NAMALWA (cell line): ENCODE data around the gene IL36RN.
"Not testable (repeated sequence)": the region's sequence is repeated elsewhere in the genome, so short reads cannot be mapped to it uniquely, and the experiment has no call there.

ENCODE experiments used
- DNase-seq: peaks from one replicate; pipeline ENCODE4 v3.0.0-alpha.2; 2015; ENCODE audit warnings: low spot score

The IL36RN gene

DNA sequence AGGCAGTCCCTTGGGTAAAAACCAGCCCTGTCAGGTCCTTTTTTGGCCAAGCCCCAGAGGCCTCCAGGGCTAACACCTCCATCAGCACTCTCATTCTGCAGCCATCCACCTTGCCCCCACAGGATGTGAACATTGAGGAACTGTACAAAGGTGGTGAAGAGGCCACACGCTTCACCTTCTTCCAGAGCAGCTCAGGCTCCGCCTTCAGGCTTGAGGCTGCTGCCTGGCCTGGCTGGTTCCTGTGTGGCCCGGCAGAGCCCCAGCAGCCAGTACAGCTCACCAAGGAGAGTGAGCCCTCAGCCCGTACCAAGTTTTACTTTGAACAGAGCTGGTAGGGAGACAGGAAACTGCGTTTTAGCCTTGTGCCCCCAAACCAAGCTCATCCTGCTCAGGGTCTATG is 16.0 kb downstream of the IL36RN start:
- no peak for DNase-seq

DNA sequence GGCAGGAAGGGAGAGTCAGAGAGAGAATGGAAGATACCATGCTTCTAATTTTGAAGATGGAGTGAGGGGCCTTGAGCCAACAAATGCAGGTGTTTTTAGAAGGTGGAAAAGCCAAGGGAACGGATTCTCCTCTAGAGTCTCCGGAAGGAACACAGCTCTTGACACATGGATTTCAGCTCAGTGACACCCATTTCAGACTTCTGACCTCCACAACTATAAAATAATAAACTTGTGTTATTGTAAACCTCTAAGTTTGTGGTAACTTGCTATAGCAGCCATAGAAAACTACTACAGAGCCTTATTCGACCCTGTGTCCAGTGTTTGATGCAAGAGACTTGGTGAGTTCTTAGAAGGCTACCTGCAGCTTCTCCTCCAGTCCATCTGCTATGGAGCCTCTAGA is 16.6 kb downstream of the IL36RN start:
- no peak for DNase-seq

DNA sequence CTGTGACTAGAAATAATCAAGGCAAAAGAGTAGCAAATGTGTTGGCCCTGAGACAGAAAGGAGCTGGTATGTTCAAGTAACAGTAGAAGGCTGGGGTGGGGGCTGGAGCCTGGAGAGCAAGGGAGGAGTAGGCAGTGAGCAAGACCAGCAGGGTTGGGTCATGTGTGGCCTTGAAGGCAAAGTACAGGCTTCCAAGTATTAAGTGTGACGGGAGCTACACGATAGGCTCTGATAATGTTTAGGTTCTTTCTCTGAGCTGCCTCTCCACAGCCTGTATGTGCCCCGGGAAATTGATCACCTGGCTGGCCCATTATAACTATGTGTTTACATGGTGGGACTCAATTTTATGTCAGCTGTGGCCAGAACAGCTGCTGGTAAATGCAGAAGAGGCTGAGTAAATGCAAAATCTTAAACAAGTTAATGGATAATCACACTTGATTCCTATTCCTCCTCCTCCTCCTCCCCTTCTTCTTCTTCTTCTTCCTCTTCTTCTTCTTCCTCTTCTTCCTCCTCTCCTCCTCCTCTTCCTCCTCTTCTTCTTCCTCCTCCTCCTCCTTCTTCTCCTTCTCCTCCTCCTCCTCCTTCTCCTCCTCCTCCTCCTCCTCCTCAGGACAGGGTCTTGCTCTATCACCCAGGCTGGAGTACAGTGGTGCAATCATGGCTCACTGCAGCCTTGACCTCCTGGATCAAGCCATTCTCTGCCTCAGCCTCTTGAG is 18.1 kb downstream of the IL36RN start:
- no peak for DNase-seq

DNA sequence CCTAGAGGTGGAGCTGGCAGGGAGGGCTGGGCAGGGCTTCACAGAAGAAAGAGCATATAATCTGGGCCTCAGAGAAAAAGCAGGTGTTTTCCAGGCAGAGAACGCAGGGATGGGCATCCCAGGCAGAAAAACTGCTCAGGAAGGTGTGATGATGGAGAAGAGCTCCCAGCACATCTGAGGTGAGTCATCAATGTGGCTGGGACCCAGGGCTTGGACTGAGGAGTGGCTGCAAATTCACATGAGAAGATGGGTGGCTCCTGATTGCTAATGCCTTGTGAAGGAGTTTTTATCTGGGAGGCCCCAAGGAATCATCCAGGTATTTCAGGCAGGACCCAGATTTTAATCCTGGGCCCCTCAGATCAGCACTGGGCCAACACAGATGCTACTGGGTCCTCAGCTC is 18.9 kb downstream of the IL36RN start:
- no peak for DNase-seq

DNA sequence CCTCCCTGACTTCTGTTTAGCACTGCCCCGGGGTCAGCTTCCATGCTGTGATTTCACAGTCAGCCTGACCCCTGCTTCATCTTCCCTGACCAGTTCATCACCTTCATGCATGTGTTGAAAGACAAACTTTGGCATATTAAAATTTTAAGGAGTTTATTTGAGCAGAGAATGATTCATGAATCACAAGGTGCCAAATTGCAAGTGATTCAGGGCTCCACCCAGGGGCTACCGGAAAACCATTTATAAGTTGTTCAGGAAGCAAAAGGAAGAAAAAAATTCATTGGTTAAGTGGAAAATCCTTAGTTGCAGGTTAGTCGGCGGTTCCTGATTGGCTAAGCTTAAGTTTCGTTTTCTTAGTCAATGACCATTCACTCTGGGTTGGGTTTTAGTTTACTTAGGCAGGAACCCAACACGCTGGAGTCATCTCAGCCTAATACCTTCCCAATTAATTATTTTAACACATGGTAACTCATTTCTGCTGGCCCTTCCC is 19.4 kb downstream of the IL36RN start:
- DNase-seq, result no peak

DNA sequence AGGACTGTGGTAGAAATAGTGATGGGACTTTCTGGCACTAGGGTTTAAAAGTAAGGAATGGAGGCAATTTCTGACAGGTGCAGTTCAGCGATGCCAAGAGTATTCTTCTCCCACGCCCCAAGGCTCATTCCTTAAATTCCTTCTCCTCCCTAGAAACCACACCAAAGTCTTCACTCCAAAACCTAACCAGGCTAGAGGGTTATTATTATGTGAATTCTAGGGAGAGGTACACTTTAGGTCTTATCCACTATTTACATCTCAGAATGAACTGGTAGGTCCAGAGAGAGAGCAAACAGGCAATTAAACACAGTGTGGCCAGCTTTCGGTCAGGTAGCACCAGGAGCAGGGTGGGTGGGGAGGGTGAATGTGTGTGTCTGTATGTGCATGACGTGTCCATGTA is 20.1 kb downstream of the IL36RN start:
- no peak for DNase-seq

DNA sequence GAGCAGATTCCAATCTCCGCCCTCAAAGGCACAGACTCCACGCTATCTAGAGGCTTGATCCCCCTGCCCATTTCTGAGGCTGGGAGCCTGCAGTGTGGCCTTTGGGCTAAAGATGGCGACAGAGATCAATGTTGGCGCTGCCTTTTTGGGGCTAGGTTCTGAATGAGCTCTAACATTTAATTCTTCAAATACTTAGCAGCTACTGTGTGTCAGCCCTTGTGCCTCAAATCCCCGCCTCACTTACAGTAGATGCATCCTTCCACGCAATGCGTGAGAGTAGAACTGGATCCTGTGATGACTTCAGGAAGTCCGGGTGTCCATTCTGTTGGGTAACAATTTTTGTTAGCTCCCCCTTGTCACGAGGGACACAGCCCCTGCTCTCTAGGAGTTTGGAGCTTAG is 21.1 kb downstream of the IL36RN start:
- peak; percentile 64 for DNase-seq

DNA sequence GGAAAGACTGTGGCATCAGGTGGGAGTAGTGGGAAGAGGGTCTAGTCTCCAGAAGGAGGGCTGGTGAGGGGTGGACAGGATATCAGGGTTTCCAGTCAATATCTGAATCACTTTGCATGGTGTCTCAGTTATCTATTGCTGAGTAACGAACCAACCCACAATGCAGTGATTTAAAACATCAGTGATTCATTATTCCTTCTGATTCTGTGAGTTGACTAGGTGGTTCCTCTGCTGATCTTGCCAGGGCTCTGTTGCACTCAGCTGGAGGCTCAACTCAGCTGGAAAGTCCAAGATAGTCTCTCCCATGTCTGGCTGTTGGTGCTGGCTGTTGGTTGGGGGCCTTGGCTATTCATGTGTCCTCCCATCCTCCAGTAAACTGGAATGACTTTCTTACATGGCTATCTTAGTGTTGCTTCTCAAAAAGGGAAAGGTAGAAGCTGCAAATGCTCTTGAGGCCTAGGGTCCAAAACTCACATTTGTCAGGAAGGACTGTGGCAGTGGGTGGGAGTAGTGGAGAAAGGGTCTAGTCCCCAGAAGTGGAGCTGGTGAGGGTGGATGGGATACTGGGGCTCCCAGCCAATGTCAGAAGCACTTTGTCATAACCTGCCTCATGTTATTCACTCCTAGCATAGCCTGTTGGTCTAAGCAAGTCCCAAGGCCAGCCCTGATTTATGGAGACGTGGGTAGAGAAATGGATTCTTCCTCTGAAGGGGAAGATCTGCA is 22.7 kb downstream of the IL36RN start:
- no peak for DNase-seq

DNA sequence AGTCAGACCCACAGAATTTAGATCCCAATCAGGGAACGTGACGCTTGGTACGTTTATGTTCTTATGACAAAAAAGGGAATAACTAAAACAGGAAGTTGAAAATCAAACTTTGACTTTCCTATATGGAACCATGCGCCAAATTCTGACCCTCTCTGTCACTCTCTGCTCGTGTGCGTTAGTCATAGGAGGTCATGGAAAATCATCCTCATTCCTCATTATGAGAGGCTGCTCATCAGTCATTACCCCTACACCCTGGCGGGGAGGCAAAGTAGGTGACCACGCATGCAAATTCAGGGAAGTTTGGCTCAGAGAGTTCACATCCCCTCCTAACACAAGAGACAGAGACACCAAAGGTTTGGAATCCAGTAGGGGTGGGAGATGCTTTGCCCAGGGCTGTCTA is 24.3 kb downstream of the IL36RN start:
- DNase-seq, result no peak

DNA sequence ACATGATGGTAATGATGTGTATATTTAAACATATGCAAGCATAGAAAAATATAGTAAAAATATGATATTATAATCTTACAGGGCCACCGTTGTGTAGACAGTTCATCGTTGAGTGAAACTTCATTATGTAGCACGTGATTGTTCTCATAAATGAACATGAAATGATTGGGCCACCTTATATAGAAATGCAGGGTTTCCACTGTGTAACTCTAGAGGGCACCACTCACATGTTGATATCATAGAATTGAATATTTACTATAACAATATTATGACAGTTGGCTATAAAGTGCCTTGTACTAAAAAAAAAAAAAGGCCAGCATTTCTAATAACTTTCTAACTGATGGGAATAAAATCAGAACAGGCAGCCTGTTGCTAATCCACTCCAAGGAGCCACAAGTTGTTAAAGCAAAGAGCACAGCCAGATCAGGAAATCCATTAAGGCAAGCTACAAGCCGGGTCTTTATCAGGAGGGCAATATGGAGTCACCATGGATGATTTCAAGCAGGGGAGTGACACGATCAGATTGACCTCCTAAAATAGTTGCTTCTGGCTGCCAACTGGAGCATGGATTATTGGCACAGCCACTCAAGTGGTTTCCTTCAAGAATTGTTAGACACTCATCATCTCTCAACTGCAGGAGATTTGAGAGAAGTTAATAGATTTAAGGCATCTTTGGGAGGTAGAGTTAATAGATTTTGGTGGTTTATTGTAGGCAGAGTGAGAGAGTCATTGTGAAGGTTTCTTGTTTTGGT is 25.4 kb downstream of the IL36RN start:
- peak; percentile 40 for DNase-seq

DNA sequence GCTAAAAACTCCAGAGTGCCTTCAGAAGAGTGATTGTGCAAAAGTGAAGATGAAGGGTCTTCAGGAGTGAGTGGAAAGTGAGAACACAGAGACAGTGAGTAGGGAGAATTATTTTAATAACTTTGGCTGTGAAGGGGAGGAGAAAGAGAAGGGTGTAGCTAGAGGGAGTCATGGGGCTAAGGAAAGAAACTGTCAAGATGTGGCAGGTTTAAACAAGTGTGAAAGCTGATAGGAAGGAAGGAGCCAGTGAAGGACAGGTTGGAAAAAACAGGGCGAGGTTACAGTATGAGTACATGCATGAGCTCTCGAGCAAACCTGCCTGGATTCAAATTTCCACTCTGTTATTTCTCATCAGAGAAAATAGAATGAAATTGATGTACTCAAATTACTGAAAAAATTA is 26.5 kb downstream of the IL36RN start:
- no peak for DNase-seq

DNA sequence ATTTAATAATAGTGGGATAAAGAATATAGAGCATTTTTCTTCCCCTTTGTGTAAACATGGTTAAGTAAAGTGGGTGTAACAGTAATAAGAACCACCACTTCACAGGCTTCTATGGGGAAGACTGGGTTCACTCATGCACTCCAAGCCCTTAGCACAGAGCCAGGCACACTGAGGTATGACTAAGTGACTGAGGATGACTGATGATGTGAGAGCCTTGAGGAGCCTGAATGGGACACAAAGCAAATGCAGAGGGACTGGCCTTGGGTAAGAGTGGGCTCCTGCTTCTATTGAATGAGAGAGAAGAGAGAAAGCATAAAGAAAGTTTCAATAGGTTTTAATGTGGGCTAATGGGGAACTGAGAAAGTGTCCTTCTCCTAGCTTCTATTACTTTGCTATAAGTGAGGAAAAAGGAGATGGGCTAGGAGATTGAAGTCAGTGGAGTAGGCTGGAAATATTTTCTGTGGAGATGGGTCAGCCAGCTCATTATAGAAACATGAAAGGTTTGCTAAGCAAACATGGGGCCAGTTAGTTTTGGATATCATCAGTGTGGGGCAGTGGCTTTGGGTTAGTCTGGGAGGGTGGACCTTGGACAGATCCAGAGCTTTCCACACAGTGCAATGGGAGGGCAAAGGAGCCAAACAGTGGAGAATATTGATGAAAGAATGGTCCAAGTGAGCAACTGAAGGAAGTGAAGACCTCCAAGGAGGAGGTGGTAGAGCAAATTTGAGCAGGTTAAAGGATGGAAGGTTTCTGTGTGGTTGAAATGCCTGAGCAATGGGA is 29.4 kb downstream of the IL36RN start:
- no peak for DNase-seq

DNA sequence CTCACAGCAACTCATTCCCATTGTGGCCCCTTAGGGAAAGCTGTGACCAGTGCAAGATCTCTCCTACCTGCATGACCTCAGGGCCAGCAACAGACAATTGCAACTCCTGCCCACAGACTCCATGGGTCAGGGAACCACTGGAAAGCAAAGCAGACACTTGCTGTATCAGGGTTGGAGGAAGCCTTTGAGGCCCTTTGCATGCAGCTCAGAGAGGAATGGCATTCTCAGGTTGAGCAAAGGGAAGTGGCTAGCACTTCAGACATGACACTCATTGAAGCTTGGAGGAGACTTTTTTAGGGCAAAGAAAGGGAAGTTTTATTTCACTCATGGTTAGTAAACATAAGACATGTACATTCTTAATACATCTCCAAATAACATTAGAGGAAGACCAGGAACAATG is 30.9 kb downstream of the IL36RN start:
- DNase-seq, result no peak

DNA sequence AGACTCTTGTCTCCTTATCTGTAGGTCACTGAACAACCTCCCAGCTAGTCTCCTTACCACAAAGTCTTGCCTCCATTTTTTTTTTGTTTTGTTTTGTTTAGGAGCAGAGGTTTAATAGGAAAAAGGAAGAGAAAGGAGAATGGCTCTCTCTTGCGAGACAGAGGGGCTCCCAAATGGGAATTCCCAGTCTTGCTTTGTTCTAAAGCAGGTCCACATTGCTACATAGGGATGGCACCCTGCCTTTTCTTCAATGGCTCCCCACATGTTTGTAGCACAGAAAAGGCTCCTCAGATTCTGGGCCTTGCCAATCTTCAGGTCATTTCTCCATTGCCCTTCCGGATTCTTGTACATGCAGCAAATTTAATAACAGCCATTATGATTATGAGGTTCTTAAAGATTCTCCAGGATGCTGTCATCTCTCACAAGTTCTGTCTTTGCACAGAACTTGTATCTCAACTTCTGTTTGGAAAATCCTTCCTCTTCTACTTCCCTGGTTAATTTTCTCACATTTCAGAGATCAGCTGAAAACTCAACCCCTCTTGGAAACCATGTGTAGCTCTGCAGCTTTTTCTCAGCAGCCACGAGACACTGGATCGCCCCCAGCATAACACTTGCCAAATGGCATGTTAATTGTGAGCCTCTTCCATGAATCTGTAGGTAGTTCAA is 32.4 kb downstream of the IL36RN start:
- DNase-seq, result no peak

DNA sequence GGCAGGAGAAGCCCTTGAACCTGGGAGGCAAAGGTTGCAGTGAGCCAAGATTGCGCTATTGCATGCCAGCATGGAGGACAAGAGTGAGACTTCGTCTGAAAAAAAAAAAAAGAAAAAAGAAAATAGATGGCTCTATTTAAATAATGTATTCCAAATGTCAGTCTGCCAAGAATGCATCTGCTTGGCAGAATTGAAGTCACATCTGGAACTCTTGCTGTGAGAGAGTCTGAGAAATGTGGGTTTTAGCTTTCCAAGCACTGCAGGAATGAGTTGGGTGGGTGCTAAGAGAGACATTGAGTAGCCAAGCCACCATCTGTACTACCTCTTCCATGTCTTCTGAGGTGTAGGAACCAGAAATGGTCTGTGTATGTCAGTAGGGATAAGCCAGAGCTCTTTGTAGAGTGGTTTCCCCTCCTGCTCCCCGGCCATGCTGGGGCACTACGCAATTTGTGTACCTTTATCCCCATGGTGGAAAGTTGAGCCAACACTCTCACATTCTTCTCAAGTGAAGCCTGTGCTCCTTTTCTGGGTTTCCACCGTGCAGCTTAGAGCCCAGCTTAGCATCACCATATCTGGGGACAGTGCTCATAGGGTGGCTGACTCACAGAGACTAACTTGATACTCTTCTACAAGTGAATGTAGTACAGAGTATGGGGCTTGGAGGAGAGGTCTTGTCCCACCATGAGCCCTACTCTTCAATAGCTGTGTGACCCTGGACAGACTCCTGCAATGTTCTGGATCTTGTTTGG is 34.0 kb downstream of the IL36RN start:
- DNase-seq, result no peak

DNA sequence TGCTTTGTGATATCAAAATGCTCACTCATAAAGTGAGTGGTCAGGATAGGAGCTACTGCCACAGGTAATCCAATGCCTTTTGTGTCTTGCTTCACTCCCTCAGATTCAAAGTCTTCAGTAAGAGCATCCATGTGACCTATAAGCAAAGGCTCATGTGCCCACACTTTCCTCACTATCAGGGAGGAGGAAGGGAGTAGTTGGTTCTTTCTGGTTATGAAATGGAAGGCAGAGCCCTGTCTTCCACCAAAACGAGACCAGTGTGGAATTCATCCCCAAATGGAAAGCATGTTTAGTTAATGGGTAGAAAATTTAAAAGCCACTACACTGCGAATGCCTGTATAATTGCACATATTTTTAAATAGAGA is 34.6 kb downstream of the IL36RN start:
- DNase-seq, result no peak

DNA sequence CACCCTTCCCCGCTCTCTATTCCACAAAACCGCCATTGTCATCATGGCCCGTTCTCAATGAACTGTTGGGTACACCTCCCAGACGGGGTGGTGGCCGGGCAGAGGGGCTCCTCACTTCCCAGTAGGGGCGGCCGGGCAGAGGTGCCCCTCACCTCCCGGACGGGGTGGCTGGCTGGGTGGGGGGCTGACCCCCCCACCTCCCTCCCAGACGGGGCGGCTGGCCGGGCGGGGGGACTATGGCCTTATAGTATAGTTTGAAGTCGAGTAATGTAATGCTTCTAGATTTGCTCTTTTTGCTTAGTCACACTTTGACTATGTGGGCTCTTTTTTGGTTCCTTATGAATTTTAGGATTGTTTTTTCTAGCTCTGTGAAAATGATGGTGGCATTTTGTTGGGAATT is 37.3 kb downstream of the IL36RN start:
- not testable (repeated sequence) for DNase-seq

DNA sequence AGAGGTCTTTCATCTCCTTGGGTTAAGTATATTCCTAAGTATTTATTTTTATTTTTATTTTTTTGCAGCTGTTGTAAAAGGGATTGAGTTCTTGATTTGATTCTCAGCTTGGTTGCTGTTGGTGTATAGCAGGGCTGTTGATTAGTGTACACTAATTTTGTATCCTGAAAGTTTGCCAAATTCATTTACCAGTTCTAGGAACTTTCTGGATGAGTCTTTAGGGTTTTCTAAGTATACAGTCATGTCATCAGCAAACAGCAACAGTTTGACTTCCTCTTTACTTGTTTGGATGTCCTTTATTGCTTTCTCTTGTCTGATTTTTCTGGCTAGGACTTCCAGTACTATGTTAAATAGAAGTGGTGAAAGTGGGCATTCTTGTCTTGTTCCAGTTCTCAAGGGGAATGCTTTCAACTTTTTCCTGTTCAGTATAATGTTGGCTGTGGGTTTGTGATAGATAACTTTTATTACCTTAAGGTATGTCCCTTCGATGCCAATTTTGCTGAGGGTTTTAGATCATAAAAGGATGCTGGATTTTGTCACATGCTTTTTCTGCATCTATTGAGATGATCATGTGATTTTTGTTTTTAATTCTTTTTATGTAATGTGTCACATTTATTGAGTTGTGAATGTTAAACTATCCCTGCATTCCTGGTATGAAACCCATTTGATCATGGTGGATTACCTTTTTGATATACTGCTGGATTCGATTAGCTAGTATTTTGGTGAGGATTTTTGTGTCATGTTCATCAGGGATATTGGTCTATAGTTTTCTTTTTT is 38.0 kb downstream of the IL36RN start:
- DNase-seq, result not testable (repeated sequence)

DNA sequence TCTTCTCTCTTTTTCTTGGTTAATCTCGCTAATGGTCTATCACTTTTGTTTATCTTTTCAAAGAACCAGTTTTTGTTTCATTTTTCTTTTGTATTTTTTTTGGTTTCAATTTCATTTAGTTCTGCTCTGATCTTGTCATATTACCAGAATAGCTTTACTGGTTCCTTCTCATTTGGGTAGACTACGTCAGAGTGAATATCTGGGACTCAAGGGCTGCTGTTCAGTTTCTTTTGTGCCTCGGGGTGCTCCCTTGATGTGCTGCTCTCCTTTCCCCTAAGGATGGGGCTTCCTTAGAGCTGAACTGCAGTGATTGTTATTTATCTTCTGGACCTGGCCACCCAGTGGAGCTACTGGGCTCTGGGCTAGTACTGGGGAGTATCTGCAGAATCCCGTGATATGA is 39.0 kb downstream of the IL36RN start:
- no peak for DNase-seq

DNA sequence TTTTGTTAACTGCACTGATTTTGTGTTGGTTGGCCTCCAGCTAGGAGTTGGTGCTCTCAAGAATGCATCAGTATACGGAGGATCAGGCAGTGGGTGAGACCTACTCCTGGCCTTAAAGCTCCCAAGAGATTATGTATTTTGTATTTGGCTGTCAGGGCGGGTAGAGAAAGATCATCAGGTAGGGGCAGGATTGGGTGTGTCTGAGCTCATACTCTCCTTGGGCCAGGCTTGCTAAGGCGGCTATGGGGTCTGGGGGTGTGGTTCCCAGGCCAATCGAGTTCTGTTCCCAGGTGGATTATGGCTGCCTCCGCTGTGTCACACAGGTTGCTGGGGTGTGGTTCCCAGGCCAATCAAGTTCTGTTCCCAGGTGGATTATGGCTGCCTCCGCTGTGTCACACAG is 39.5 kb downstream of the IL36RN start:
- DNase-seq, result no peak
